GM18520 (cell line): Measurements from ENCODE around the gene ATP5MC2.
"Not testable (repeated sequence)": the region's sequence is repeated elsewhere in the genome, so short reads cannot be mapped to it uniquely, and the experiment has no call there.

Experiments
- ATAC-seq: cut with Tn5 transposase; IDR thresholded peaks from one replicate; pipeline ENCODE4 v1.9.1; 2021; ENCODE audit not compliant: unreplicated experiment

ATP5MC2 gene

GRCh38 chr12:53675701-53676607 lies at the start of gene ATP5MC2:
ATP5MC2 (minus strand) TSS chr12:53676083; CDS start chr12:53672614, 3,469 bp downstream.
- peak; percentile 88 for ATAC-seq

GRCh38 chr12:53722450-53723041 lies 46.7 kb upstream of the ATP5MC2 start:
- ATAC-seq: no peak

- no peak for ATAC-seq
Observed at GRCh38 chr12:53720946-53721345, 45.1 kb upstream of the ATP5MC2 start.

- ATAC-seq: no peak
Observed at GRCh38 chr12:53719649-53720048, 43.8 kb upstream of the ATP5MC2 start.

GRCh38 chr12:53718567-53718966 lies 42.7 kb upstream of the ATP5MC2 start:
- ATAC-seq: not testable (repeated sequence)

GRCh38 chr12:53717319-53717718 lies 41.4 kb upstream of the ATP5MC2 start:
- ATAC-seq: no peak

- no peak for ATAC-seq
Observed at GRCh38 chr12:53714004-53714403, 38.1 kb upstream of the ATP5MC2 start.

GRCh38 chr12:53713516-53713915 lies 37.6 kb upstream of the ATP5MC2 start:
- no peak for ATAC-seq

- no peak for ATAC-seq
Observed at GRCh38 chr12:53712059-53712643, 36.3 kb upstream of the ATP5MC2 start.

GRCh38 chr12:53710091-53710490 lies 34.2 kb upstream of the ATP5MC2 start:
- ATAC-seq: no peak

GRCh38 chr12:53709671-53710070 lies 33.8 kb upstream of the ATP5MC2 start:
- ATAC-seq: no peak

- no peak for ATAC-seq
Observed at GRCh38 chr12:53706080-53706479, 30.2 kb upstream of the ATP5MC2 start.

GRCh38 chr12:53703756-53704155 lies 27.9 kb upstream of the ATP5MC2 start:
- ATAC-seq: no peak

GRCh38 chr12:53701518-53702264 lies 25.8 kb upstream of the ATP5MC2 start:
- no peak for ATAC-seq

- ATAC-seq: no peak
Observed at GRCh38 chr12:53700567-53700966, 24.7 kb upstream of the ATP5MC2 start.

- ATAC-seq: no peak
Observed at GRCh38 chr12:53699678-53700025, 23.8 kb upstream of the ATP5MC2 start.

GRCh38 chr12:53698948-53699677 lies 23.2 kb upstream of the ATP5MC2 start:
- no peak for ATAC-seq

GRCh38 chr12:53696655-53697331 lies 20.9 kb upstream of the ATP5MC2 start:
- no peak for ATAC-seq

GRCh38 chr12:53696285-53696654 lies 20.4 kb upstream of the ATP5MC2 start:
- ATAC-seq: peak; percentile 40
